ENCODE measurements around the gene PKDREJ. TPM values are rescaled to one million over a fixed set of nuclear protein-coding genes. Genes with fewer than 3 reads are reported as not detected.
A peak's percentile ranks its signal among the peaks of the same experiment; 100 is the strongest.
"Not testable (repeated sequence)": the region's sequence is repeated elsewhere in the genome, so short reads cannot be mapped to it uniquely, and the experiment has no call there.

Gene PKDREJ
- not detected in 2 replicates for total RNA-seq (2014; rRNA removed; shearing (Covaris generic))
- polyA plus RNA-seq (2014; cell fraction: nucleus; rRNA removed), result not detected in 2 replicates

GRCh38 chr22:46263216-46263590 is at the start of gene PKDREJ:
TSS of gene PKDREJ (minus strand) at chr22:46263343. CDS start at chr22:46263322, 21 bp downstream.
- no peak for DNase-seq (ENCODE audit: extremely low read depth, low read depth)

- DNase-seq (ENCODE audit: extremely low read depth, low read depth), result not testable (repeated sequence)
These were observed 49.7 kb upstream of the PKDREJ start for GRCh38 chr22:46312848-46313247.

- DNase-seq (ENCODE audit: extremely low read depth, low read depth), result no peak
These were observed 48.9 kb upstream of the PKDREJ start for GRCh38 chr22:46312056-46312455.

GRCh38 chr22:46309526-46310085 is 46.5 kb upstream of the PKDREJ start:
- DNase-seq (ENCODE audit: extremely low read depth, low read depth), result no peak

GRCh38 chr22:46308283-46308988 is 45.3 kb upstream of the PKDREJ start:
- DNase-seq (ENCODE audit: extremely low read depth, low read depth), result no peak

GRCh38 chr22:46303347-46303965 is 40.3 kb upstream of the PKDREJ start:
- DNase-seq (ENCODE audit: extremely low read depth, low read depth), result no peak

GRCh38 chr22:46300491-46300890 is 37.3 kb upstream of the PKDREJ start:
- no peak for DNase-seq (ENCODE audit: extremely low read depth, low read depth)

GRCh38 chr22:46299101-46299500 is 36.0 kb upstream of the PKDREJ start:
- no peak for DNase-seq (ENCODE audit: extremely low read depth, low read depth)

GRCh38 chr22:46297151-46297812 is 34.1 kb upstream of the PKDREJ start:
- peak; percentile 6 for DNase-seq (ENCODE audit: extremely low read depth, low read depth)

GRCh38 chr22:46296257-46297150 is 33.4 kb upstream of the PKDREJ start, which contains the start of gene GTSE1:
TSS of gene GTSE1 (plus strand) at chr22:46296870. CDS start at chr22:46297401, 531 bp downstream.
- DNase-seq (ENCODE audit: extremely low read depth, low read depth), result peak; percentile 94

- no peak for DNase-seq (ENCODE audit: extremely low read depth, low read depth)
These were observed 32.3 kb upstream of the PKDREJ start for GRCh38 chr22:46295277-46295971.

GRCh38 chr22:46294784-46295183 is 31.6 kb upstream of the PKDREJ start:
- DNase-seq (ENCODE audit: extremely low read depth, low read depth), result no peak

GRCh38 chr22:46293577-46294260 is 30.6 kb upstream of the PKDREJ start:
- DNase-seq (ENCODE audit: extremely low read depth, low read depth), result no peak

GRCh38 chr22:46292732-46293131 is 29.6 kb upstream of the PKDREJ start:
- DNase-seq (ENCODE audit: extremely low read depth, low read depth), result no peak

- no peak for DNase-seq (ENCODE audit: extremely low read depth, low read depth)
These were observed 29.0 kb upstream of the PKDREJ start for GRCh38 chr22:46292173-46292572.

- DNase-seq (ENCODE audit: extremely low read depth, low read depth), result no peak
These were observed 28.0 kb upstream of the PKDREJ start for GRCh38 chr22:46290843-46291785.

- DNase-seq (ENCODE audit: extremely low read depth, low read depth), result no peak
These were observed 27.1 kb upstream of the PKDREJ start for GRCh38 chr22:46290121-46290842.
